ENCODE data around the gene ARHGAP26.

ARHGAP26 gene

DNA sequence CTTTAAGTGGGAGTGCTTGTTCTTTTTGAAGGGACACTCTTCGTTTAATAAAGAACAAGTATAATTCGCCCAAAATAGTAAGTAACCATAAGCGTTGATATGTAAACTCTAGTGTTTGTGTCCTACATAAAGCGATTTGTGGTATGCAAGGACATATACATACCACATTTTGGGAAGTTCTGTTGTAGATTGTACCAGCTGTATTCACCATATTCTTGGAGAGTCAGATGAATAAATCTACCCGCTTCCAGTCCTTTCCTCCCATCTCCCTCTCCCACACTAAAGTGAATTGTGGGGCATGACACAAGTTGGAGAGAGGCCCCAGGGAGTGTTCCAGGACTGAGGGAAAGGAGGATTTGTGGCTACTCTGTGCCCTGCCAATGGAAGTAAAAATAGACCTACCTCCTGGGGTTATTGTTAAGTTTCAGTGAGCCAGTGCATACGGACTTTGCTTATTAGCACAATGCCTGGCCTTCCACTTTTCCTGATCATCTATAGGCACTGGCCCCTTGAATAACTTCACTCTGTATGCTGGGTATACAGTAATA, 40.6 kb downstream of the ARHGAP26 start:
- Histone ChIP-seq H3K27ac (no peak overlapping the region), H3K9me3 (no peaks in the 10 kb centered on the region), H3K36me3 (no peaks in the 10 kb centered on the region), H3K27me3 (no peaks in the 10 kb centered on the region), H3K4me3 (no peak overlapping the region), H3K4me1 (peaks cover 0 to 63% (median 19%) of the 10 kb centered on the region in 4 donors)
- DNase-seq, result no peak
- intact Hi-C loops (cut with DNase I; ENCODE audit: low total_unique reads), result no loop called here
- TF ChIP-seq, protein P1, sequence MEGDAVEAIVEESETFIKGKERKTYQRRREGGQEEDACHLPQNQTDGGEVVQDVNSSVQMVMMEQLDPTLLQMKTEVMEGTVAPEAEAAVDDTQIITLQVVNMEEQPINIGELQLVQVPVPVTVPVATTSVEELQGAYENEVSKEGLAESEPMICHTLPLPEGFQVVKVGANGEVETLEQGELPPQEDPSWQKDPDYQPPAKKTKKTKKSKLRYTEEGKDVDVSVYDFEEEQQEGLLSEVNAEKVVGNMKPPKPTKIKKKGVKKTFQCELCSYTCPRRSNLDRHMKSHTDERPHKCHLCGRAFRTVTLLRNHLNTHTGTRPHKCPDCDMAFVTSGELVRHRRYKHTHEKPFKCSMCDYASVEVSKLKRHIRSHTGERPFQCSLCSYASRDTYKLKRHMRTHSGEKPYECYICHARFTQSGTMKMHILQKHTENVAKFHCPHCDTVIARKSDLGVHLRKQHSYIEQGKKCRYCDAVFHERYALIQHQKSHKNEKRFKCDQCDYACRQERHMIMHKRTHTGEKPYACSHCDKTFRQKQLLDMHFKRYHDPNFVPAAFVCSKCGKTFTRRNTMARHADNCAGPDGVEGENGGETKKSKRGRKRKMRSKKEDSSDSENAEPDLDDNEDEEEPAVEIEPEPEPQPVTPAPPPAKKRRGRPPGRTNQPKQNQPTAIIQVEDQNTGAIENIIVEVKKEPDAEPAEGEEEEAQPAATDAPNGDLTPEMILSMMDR (IDR thresholded peaks at IDR 0.05), result no peak

DNA sequence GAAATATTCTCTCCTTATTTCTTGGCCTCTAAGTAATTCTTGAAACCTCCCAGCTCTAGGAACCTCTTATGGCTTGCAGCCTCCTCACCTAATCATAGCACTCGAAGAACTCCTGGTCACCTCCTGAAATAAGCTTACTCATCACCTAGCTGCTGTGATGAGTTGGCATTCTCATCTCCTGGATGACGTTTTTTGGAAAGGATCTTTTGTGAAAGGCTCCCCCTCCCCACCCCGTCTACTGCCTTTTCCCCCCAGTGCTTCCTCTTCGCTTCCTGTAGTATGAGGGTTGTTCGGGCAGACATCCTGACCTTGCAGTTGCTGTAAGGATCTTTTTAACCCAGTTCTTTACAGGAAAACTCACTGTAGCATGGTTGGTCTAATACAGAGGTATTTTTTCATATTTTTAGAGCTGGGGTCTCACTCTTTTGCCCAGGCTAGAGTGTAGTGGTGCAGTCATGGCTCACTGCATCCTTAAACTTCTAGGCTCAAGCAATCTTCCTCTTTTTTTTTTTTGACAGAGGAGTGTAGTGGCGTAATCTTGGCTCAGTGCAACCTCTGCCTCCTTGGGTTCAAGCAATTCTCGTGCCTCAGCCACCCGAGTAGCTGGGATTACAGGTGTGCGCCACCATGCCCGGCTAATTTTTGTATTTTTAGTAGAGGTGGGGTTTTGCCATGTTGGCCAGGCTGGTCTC, 41.8 kb downstream of the ARHGAP26 start:
- no peak for DNase-seq

DNA sequence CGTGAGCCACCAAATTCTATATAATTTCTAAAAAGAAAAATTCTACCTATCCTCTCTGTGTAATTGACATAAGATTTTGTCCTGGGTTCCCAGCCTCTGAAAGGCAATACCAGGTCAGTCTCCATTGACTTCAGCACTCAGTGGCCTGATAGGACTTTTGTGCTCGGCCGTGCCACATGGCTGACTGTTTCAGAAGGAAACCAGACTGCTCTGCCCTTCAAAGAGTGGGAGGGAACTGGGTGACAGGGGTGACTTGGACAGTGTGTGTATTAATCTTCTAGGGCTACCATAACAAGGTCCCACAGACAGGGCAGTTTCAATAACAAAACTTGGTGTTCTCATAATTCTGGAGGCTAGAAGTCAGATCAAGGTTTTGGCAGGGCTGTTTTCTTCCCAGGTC, 43.0 kb downstream of the ARHGAP26 start:
- H3K4me1 ChIP-seq, result peaks cover 0 to 67% (median 43%) of the 10 kb centered on the region in 4 donors
- H3K36me3 ChIP-seq, result no peaks in the 10 kb centered on the region
- peak overlapping the region in 1 of 2 donors; percentile 23 for H3K27ac ChIP-seq

More for the DNA sequence above, 41.8 kb downstream of the ARHGAP26 start:
- TF ChIP-seq, protein P1 (IDR thresholded peaks at IDR 0.05), result no peak
- Histone ChIP-seq H3K4me3 (no peak overlapping the region), H3K9me3 (no peaks in the 10 kb centered on the region), H3K36me3 (no peaks in the 10 kb centered on the region), H3K27ac (no peak overlapping the region), H3K4me1 (peaks cover 0 to 63% (median 31%) of the 10 kb centered on the region in 4 donors), H3K27me3 (no peaks in the 10 kb centered on the region)
- intact Hi-C loops (cut with DNase I; ENCODE audit: low total_unique reads), result no loop called here

DNA sequence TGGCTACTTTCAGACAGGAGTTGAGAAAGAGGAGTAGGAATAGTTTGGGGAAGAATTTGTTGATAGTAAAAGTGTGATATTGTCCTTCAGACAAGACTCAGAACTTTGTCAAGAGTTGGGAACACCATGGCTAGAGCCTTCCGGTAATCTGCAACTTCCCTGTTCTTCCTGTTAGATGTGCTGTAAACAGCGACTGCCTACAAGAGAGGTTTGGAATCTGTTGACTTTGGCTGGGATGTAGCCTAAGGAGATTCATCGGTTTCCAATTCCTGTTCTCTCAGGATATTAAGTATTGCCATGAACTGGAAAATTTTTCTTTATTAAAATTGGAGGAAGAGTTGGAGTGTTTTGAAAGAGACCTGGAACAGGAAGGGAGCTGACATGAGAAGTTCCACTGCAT, 43.9 kb downstream of the ARHGAP26 start:
- intact Hi-C loops (cut with DNase I; ENCODE audit: low total_unique reads), result no loop called here
- Histone ChIP-seq H3K9me3 (no peaks in the 10 kb centered on the region), H3K4me1 (peaks cover 0 to 76% (median 52%) of the 10 kb centered on the region in 4 donors), H3K27ac (peak overlapping the region; percentile 23 to 31), H3K4me3 (no peak overlapping the region), H3K36me3 (no peaks in the 10 kb centered on the region), H3K27me3 (no peaks in the 10 kb centered on the region)
- peak in 1 of 2 donors; percentile 52 for DNase-seq
- TF ChIP-seq, protein P1 (IDR thresholded peaks at IDR 0.05), result no peak

More for the DNA sequence above, 43.0 kb downstream of the ARHGAP26 start:
- DNase-seq, result no peak
- Histone ChIP-seq H3K27me3 (no peaks in the 10 kb centered on the region), H3K9me3 (no peaks in the 10 kb centered on the region), H3K4me3 (no peak overlapping the region)
- TF ChIP-seq, protein P1 (IDR thresholded peaks at IDR 0.05), result no peak
- intact Hi-C loops (cut with DNase I; ENCODE audit: low total_unique reads), result no loop called here

DNA sequence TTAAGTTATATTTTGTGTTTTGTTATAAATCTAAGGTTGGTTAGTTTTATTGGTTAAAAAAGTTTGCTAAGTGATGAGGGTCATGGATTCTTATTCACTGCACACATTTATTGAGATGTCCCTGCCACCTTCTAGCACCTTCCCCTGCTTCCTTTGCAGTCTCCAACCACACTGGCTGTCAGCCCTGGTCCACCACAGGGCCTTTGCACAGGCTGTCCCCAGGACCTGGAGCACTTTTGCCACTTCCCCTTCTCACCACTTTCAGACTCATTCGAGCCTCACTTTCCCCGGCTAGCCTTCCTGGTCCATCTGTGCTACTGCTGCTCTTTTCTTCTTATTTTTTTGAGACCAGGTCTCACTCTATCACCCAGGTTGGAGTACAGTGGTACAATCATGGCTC, 45.3 kb downstream of the ARHGAP26 start:
- intact Hi-C loops (cut with DNase I; ENCODE audit: low total_unique reads), result no loop called here
- Histone ChIP-seq H3K27ac (no peak overlapping the region), H3K36me3 (no peaks in the 10 kb centered on the region), H3K9me3 (no peaks in the 10 kb centered on the region), H3K4me1 (peaks cover 0 to 76% (median 55%) of the 10 kb centered on the region in 4 donors), H3K27me3 (no peaks in the 10 kb centered on the region), H3K4me3 (no peak overlapping the region)
- TF ChIP-seq, protein P1 (IDR thresholded peaks at IDR 0.05), result no peak
- DNase-seq, result no peak
